Glomerular endothelial cell (primary cell): ENCODE data around the gene ASCC1. TPM values are rescaled to one million over a fixed set of nuclear protein-coding genes. Genes with fewer than 3 reads are reported as not detected.
"Not testable (repeated sequence)": the region's sequence is repeated elsewhere in the genome, so short reads cannot be mapped to it uniquely, and the experiment has no call there.

ENCODE experiments used
- DNase-seq: peaks from one replicate; pipeline ENCODE4 v3.0.0-alpha.2; 2011; ENCODE audit warnings: low read depth, low spot score; ENCODE audit errors: extremely low read depth
- total RNA-seq: library from RNA; depleted of rRNA; stranded (reverse); fragments of >200 nt; gene quantifications from 2 replicates; pipeline ENCODE4 v1.2.3, GENCODE V29; 2015

Gene ASCC1
- total RNA-seq, 1 donor from 2014 or later: 26.3 TPM

- no peak for DNase-seq
Observed at GRCh38 chr10:72133517-72133916, 82.6 kb downstream of the ASCC1 start.

DNA sequence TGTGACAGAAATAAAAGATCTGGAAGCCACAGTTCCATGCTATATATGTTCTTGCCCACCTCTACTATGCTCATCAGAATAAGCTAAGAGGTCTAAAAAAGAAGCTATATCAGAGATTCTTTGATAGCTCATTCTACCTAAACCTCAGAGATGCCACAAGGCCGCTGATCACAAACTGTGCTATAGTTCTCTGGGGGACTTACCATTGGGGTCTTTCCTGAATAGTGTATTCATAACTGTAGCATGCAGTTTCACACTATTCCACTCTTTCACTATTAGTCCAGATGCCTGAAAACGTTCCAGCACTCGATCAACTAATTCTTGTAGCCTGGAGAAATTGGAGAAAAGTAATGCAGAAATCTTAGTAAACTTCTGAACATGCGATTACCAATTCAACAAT is 83.2 kb downstream of the ASCC1 start:
- no peak for DNase-seq

- DNase-seq: no peak
Observed at GRCh38 chr10:72127571-72127970, 88.5 kb downstream of the ASCC1 start.

DNA sequence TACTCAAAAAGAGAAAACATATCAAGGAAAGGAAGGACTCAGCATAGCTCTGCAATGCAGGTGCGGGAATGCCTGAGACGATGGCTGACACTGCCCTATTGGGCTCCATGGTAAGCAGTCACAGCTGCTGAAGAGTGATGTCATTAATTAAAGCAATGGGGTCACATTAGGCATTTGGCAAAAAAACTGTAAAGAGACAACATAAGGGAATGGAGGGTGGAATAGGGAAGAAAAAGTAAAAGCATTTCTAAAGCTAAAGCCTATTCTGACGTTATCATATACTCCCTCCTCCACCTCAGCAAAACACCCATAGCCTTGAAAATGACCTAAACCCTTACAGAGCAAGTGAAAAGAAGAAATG is 89.2 kb downstream of the ASCC1 start:
- no peak for DNase-seq

GRCh38 chr10:72126184-72126871 is 89.7 kb downstream of the ASCC1 start:
- peak; percentile 36 for DNase-seq

GRCh38 chr10:72124989-72125388 is 91.1 kb downstream of the ASCC1 start:
- DNase-seq: no peak

GRCh38 chr10:72124381-72124780 is 91.7 kb downstream of the ASCC1 start:
- no peak for DNase-seq

DNA sequence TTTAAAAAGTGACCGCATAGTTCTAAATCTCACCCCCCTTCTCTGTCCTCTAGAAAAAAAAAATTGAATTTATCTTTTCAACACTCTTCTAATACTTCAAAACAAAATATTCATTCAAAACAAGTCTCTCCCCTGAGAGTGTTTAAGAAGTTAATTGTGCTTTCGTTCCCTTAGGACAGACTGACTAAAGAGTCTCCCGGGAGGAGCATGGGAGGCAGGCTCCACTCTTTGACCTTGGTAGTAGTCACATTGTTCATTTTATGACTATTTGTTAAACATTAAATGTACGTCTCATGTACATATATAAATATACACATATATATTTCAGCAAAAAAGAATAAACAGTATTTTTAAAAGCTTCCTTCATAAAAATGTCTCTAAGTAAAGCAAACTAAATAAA is 92.5 kb downstream of the ASCC1 start:
- DNase-seq: no peak

- DNase-seq: no peak
Observed at GRCh38 chr10:72122221-72122620, 93.9 kb downstream of the ASCC1 start.

DNA sequence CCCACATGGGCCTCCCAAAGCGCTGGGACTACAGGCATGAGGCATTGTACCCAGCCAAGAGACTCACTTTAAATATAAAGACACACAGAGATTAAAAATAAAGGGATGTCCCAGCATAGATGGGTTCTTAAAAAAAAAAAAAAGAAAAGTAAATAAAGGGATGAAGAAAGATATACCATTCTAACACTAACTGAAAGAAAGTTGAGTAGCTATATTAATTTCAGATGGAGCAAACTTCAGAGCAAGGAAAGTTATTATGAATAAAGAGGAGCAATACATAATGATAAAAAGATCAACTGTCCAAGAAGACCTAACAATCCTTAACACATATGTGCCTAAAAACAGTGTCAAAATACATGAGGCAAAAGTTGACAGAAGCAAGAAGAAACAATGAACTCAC is 94.7 kb downstream of the ASCC1 start:
- DNase-seq: no peak

- DNase-seq: no peak
Observed at GRCh38 chr10:72116372-72116771, 99.7 kb downstream of the ASCC1 start.

DNA sequence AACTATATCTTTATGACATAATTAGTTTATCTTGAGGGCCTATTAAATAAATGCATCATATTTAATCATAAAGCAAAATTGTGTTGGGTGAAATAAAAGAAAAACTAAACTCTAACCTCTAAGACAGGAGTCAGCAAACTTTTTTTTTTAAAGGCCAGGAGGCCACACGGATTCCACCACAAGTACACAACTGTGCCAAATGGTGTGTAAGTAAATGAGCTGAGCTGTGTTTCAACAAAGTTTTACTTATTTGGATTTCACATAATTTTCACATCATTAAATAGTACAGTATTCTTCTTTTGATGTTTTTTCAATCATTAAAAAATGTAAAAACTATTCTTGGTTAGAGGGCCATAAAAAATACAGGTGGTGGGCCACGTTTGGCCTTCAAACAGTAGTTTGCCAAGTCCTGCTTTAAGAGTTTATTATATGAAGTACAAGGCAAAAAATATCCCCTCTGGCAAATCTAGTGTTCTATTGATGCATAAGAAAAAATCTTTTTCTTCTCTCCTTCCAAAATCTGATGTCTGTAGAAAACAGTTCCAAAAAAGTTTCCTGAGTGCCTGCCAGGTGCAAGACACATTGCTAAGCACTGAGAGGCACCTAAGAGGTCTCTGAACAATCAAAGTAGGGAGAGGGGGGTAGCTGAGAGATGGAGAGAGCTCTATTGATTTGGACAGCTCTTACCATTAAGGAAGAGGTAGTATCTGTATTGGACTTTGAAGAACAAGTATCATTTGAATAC is 101.2 kb downstream of the ASCC1 start:
- no peak for DNase-seq

DNA sequence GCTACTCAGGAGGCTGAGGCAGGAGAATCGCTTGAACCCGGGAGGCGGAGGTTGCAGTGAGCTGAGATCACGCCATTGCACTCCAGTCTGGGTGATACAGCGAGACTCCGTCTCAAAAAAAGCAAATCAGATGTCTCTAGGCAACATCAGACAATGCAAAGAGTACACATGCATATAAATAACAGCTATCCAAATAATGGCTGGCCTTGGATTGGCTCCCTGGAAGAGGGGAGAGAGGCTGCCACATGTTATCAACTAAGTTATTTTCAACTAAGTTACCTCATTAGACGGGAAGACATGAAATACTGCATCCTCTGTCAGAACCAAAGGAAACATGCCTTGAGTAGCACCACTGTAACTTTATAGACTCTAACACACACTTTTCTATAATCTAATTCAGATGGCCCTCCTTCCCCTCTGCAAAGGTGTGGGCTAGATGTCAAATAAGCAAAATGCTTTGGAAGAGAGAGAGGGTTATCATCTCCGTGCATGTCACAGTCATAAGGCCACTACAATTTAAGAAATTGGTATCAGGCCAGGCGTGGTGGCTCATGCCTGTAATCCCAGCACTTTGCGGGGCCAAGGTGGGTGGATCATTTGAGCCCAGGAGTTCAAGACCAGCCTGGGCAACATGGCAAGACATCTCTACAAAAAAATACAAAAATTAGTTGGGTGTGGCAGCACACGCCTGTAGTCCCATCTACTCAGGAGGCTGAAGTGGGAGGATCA is 105.2 kb downstream of the ASCC1 start:
- DNase-seq: no peak

GRCh38 chr10:72109636-72110157 is 106.4 kb downstream of the ASCC1 start:
- DNase-seq: no peak

- DNase-seq: no peak
Observed at GRCh38 chr10:72108830-72109635, 107.0 kb downstream of the ASCC1 start.

DNA sequence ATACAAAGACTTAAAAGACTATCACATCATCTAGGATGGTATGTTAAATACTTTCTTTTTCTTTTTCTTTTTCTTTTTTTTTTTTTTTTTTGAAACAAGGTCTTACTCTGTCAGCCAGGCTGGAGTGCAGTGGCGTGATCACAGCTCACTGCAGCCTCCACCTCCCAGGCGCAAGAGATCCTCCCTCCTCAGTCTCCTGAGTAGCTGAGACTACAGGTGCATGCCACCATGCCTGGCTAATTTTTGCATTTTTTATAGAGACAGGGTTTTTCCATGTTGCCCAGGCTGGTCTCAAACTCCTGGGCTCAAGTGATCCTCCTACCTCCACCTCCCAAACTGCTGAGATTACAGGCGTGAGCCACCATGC is 108.1 kb downstream of the ASCC1 start:
- DNase-seq: not testable (repeated sequence)

DNA sequence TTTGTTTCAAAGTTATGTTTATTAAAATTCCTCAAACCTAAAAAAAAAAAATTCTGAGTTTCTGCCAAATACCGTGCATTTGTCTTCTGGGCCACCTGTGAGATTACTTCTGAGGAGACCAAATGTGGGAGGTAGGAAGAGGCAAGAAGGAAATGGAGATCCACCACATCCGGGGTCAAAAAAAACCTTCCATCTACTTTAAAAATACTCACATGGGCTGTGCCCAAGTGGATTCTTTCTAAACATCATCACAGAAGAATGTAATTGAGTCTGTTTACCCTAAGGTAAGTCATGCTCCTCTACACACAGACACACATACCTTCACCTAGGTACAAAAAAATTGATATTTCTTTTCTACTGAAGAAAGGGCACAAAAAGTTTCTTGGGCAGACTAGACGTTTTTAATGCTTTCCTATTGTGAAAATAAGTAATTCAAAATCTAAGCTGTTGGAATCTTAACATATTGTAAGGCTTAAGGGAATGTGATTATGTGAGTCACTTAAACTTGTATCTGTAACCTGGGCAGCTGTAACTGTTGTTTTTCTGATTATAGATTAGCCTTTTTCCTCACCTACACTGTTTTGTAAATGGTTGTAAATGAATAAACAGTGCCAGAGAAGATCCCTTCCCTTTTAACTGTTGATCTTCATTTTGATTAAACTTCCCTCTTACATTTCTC is 108.6 kb downstream of the ASCC1 start:
- no peak for DNase-seq

- no peak for DNase-seq
Observed at GRCh38 chr10:72106896-72107295, 109.2 kb downstream of the ASCC1 start.

GRCh38 chr10:72106154-72106849 is 109.8 kb downstream of the ASCC1 start:
- DNase-seq: no peak

- DNase-seq: no peak
Observed at GRCh38 chr10:72105710-72106109, 110.4 kb downstream of the ASCC1 start.
